Activated T-helper 1 cell treated with Interleukin-2 at 50 U/mL for 16 hours (primary cell): ENCODE data around the gene ARHGAP42.

ENCODE experiments used
- DNase-seq: peaks from one replicate; pipeline ENCODE4 v3.0.0-alpha.2; 2020; ENCODE audit warnings: low read depth

The ARHGAP42 gene

GRCh38 chr11:100831929-100832494 lies 144.9 kb downstream of the ARHGAP42 start:
- no peak for DNase-seq

- no peak for DNase-seq
Measured at GRCh38 chr11:100832829-100833228, 145.7 kb downstream of the ARHGAP42 start.

DNA sequence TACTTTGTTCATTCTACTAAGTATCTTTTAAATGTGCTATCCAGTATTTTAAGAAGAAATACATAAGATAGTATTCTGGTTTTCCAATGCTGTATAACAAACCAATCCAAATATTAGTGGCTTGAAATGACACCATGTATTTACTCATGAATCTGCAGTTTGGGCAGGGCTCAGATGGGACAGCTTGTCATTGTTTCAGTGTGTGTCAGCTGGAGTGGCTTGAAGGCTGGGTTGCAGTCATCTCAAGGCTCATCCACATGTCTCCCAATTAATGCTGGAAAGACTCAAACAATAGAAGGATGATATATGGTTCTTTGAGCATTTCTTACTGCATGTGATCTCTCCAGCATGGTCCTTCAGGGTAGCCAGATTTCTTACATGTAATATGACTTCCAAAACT lies 146.2 kb downstream of the ARHGAP42 start:
- DNase-seq = no peak

DNA sequence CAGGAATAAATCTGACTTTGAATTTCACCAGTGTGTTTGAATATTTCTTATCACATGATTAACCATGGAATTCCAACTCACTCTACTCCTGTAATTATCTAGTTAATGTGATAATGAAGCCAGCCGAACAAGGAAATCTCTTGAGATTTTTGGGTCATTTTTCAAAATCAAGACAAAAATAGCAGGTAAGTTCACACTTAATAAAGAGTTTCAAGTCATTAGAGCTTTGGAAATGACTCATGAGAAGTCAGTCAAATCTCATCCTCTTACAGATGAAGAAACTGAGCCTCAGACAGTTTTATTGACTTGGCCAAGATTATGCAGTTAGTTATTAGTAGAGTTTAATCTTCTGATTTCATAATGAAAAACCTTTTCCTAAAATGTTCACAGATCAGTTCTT lies 148.8 kb downstream of the ARHGAP42 start:
- no peak for DNase-seq

- no peak for DNase-seq
Measured at GRCh38 chr11:100837311-100837710, 150.2 kb downstream of the ARHGAP42 start.

- no peak for DNase-seq
Measured at GRCh38 chr11:100841711-100842407, 154.8 kb downstream of the ARHGAP42 start.

DNA sequence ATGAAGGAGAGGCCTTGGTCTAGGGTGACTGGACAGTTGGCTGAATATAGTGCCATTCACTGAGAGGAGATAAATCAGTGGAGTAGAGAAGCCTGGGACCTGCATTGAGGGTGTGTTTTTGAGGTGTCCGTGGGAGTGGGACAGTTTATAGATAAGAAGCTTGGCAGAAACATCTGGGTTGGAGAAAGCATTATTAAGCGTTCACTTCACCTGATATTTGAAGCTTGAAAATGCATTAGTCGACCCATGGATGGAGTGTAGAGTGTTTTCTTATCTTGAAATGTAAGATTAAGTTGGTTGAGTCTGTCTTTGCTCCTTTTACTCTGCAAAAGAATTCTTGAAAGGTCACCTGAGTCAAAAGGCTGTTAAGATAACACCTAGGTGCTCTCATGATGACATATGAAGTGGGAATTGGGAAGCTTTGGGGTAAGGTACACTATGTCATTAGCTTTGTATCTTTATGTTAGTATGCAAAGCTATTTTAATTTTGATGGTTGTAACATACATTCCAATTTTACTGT lies 160.7 kb downstream of the ARHGAP42 start:
- no peak for DNase-seq

DNA sequence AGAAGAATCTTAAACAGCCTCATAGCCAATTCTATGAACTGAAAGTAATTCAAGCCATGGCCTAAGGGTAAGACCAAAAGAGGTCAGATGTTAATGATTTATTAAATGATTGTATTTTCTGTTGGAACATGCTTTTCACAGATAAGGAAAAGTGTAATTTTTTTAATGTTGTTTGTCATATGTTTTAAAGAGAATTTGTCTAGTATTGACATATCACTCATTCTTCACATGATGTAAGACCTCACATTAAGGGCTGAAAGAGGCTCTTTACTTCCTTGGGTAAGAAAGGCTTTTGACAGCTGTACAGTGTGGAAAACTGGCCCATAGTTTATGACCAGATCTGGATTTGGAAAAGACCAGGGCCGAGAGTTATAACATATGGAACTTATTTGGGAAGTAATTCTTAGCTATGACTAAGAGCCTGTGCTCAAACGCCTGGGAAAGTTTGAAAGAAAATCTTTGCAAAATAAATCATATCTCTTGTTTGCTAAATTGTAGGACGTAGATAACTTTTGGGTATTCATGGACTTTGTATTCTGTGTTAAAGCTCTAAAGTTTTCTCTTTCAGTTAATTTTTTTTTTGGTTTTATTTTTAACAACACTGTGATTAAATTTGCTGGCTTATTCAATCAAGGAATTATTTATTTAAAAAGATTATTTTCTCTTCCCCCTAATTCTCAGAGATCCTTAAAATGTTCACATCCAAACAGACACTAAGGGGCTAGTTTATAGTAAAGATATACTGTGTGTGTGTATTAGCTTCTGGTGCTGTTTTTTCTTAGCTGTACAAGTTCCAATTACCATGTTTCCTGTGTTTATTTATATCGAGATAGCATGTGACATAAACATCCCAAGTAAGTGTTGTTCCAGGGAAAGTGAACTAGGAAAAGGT lies 162.2 kb downstream of the ARHGAP42 start:
- DNase-seq = no peak

DNA sequence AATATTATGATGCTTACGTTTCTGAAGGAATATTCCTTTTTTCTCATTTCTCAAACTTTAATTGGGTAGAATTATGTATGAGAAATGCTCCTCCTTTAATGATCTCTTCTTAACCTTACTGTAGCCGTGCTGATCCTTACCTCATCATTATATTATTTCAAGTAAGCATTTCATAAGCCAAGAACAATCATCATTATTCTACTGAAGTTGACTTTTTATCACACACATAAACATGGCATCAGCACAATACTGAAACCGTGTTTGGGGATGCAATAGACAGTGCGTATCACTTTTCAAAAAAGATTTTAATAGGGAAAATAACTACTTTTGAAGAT lies 162.8 kb downstream of the ARHGAP42 start:
- DNase-seq = no peak

DNA sequence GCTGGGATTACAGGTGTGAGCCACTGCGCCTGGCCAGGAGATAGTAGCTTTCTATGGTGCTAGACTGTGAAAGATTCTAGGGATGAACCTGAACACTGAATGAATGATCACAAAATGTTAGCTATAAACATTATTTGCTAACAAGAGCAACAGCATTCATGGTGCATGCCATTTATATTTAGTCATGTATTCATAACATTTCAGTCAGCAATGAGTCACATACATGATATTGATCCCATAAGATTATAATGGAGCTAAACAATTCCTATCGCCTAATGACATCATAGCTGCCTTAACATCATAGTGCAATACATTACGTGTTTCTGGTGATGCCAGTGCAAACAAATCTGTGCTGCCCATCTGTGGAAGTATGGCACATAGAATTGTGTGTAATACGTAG lies 164.1 kb downstream of the ARHGAP42 start:
- no peak for DNase-seq

DNA sequence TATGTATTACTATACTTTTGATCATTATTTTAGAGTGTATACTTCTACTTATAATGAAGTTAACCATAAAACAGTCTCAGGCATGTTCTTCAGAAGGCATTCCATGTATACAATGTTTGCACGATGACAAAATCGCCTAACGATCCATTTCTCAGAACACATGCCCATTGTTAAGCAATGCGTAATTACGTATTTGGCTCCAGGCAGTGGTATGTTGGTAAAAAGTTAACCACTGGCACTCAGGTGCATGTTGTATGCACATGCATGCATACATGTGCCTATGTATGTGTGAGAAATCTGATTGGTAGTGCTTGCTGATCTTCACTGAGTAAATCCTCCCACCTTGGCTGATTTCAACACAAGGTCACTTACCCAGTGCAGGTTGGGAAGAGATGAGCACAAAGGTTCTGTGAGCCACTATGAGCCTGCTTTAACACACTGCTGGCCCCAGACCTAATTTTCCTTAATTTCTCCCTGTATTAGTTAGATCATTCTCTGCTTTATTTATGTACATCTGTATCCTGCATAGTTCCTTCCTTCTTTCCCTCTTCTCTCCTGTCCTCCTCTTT lies 164.6 kb downstream of the ARHGAP42 start:
- no peak for DNase-seq

- no peak for DNase-seq
Measured at GRCh38 chr11:100855466-100856067, 168.5 kb downstream of the ARHGAP42 start.

- DNase-seq = no peak
Measured at GRCh38 chr11:100857236-100858005, 170.3 kb downstream of the ARHGAP42 start.

GRCh38 chr11:100860318-100861155 lies 173.4 kb downstream of the ARHGAP42 start:
- DNase-seq = no peak

DNA sequence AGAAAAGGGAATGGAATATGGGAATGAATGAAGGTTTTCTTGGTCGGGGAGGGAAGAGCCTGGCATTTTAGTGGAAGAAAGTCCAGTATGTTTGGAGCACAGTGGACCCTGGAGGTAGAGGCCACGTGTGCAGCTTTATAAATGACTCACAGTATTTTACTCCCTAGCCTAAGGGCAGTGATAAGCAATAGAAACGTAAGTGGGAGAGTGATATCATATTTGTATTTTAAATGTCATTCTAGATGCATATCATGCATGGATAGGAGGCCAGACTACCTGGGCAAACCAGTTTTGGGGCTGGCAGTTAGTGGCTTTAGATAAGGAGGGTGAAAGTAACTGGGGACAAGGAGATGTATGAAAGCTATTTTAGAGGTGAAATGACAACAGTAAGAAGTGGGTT lies 174.1 kb downstream of the ARHGAP42 start:
- DNase-seq = no peak

DNA sequence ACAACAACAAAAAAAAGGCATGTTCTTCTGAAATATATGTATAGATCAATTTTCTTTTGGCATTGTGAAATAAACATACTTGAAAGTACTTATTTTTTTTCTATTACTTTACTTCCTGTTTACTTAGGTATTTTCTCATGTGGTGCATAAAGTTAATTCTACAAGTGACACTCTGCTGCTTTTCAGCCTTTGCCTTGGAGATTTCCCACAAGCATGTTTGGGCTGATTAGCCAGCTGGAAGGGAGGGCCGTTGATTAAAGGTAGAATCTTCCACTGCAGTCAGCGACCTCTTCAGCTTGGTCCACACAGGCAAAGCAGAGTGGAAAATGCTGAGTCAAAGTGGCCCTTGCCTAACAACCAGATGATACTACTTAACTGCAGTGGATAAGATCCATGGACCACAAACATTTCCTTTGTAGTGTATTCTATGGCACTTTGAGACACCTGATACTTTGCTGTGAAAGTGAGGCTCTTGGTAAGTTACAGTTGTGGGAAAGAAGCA lies 176.0 kb downstream of the ARHGAP42 start:
- DNase-seq = no peak

DNA sequence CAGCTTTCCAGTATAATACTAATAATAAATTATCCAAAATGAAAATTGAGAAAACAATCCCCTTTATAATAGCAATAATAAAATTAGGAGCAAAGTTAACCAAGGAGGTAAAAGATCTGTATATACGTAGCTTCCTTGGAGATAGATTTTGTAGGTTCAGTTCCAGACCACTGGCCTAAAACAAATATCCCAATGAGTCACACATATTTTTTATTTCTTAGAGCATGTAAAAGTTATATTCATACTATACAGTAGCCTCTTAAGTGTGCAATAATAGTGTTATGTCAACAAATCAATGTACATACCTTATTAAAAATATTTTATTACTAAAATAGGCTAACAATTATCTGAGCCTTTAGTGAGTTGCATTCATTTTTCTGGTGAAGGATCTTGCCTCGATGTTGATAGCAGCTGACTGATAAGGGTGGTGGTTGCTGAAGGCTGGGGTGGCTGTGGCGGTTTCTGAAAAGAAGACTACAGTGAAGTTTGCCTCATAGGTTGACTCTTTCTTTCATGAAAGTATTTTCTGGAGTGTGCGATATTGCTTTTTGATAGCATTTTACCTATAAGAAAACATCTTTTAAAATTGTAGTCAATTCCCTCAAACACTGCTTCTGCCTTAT lies 178.5 kb downstream of the ARHGAP42 start:
- no peak for DNase-seq

DNA sequence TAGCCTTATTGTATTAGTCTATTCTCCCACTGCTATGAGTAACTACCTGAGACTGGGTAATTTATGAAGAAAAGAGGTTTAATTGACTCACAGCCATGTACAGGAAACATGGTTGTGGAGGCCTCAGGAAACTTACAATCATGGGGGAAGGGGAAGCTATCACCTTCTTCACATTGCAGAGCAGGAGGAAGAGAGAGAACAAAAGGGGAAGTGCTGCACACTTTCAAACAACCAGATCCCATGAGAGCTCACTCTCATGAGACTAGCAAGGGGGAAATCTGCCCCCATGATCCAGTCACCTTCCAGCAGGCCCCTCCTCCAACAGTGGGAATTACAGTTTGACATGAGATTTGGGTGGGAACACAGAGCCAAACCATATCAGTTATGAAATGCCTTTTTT lies 179.4 kb downstream of the ARHGAP42 start:
- no peak for DNase-seq

DNA sequence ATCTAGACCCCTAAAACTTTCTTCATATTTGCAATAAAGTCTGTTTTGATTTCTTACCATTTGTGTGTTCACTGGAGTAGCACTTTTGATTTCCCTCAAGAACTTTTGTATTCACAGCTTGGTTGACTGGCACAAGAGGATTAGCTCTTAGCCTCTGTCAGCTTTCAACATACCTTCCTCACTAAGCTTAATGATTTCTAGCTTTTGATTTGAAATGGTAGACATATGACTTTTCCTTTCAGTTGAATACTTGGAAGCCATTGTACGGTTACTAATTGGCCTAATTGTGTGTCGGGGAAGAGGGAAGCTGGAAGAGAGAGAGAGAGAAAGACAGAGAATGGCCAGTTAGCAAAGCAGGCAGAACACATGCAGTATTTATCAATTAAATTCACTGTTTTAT lies 180.5 kb downstream of the ARHGAP42 start:
- no peak for DNase-seq

GRCh38 chr11:100869328-100869727 lies 182.2 kb downstream of the ARHGAP42 start:
- no peak for DNase-seq
